ENCODE results near the gene DXO. TPM values are rescaled to one million over a fixed set of nuclear protein-coding genes. Genes with fewer than 3 reads are reported as not detected.

The DXO gene
- polyA plus RNA-seq, 3 donors from 2014 or later = 9.2 to 19.5 (median 17.2) TPM

Other genes starting within 250 kb of the DXO start
- gene MPIG6B, start 248.8 kb downstream of the DXO start, polyA plus RNA-seq = 10 to 100 TPM in 1 of 3 donors, 1 to 10 TPM in 2; 2.6 to 10.9 (median 6.3) TPM
- gene DDAH2, start 242.8 kb downstream of the DXO start, polyA plus RNA-seq = 100 to 1,000 TPM in 1 of 3 donors, 10 to 100 TPM in 2; 58.5 to 112 (median 74.9) TPM
- 1,000 to 10,000 TPM; 1,179 to 1,674 (median 1,350) TPM for gene CLIC1, start 235.6 kb downstream of the DXO start, polyA plus RNA-seq
- gene MSH5, start 232.1 kb downstream of the DXO start, polyA plus RNA-seq = 1 to 10 TPM in 2 of 3 donors, not detected in 1; 2.1 to 2.5 TPM
- not detected for gene SAPCD1, start 209.5 kb downstream of the DXO start, polyA plus RNA-seq
- 1 to 10 TPM in 1 of 3 donors, under 1 TPM in 2; 0.21 to 1.8 (median 0.93) TPM for gene VWA7, start 194.8 kb downstream of the DXO start, polyA plus RNA-seq
- gene VARS1, start 176.4 kb downstream of the DXO start, polyA plus RNA-seq = 10 to 100 TPM; 26.5 to 44.6 (median 28.8) TPM
- 10 to 100 TPM; 77.7 to 97.1 (median 94.6) TPM for gene LSM2, start 165.2 kb downstream of the DXO start, polyA plus RNA-seq
- 1 to 10 TPM in 2 of 3 donors, under 1 TPM in 1; 0.70 to 3.8 (median 2.4) TPM for gene HSPA1L, start 156.9 kb downstream of the DXO start, polyA plus RNA-seq
- 10 to 100 TPM in 2 of 3 donors, 1 to 10 TPM in 1; 9.7 to 81.3 (median 22.5) TPM for gene HSPA1A, start 156.6 kb downstream of the DXO start, polyA plus RNA-seq
- gene HSPA1B, start 144.4 kb downstream of the DXO start, polyA plus RNA-seq = 1 to 10 TPM; 1.5 to 3.2 (median 1.9) TPM
- gene NEU1, start 109.3 kb downstream of the DXO start, polyA plus RNA-seq = 10 to 100 TPM; 37.5 to 44.9 (median 40.5) TPM
- not detected for gene SLC44A4, start 93.1 kb downstream of the DXO start, polyA plus RNA-seq
- 10 to 100 TPM; 18.8 to 52.1 (median 21.5) TPM for gene EHMT2, start 74.4 kb downstream of the DXO start, polyA plus RNA-seq
- not detected for gene ZBTB12, start 70.1 kb downstream of the DXO start, polyA plus RNA-seq
- under 1 TPM in 1 of 3 donors, not detected in 2; 0.74 TPM for gene C2, start 44.4 kb downstream of the DXO start, polyA plus RNA-seq
- gene CFB, start 26.0 kb downstream of the DXO start, polyA plus RNA-seq = under 1 TPM in 1 of 3 donors, not detected in 2; 0.27 TPM
- gene NELFE, start 13.2 kb downstream of the DXO start, polyA plus RNA-seq = 10 to 100 TPM; 73.3 to 84.6 (median 76.9) TPM
- gene SKIC2, start 13.0 kb downstream of the DXO start, polyA plus RNA-seq = 10 to 100 TPM; 14.1 to 20.6 (median 19.3) TPM
- not detected for gene C4A, start 9.9 kb upstream of the DXO start, polyA plus RNA-seq
- under 1 TPM in 1 of 3 donors, not detected in 2; 0.67 TPM for gene C4B, start 42.7 kb upstream of the DXO start, polyA plus RNA-seq
- under 1 TPM in 1 of 3 donors, not detected in 2; 0.10 TPM for gene CYP21A2, start 66.3 kb upstream of the DXO start, polyA plus RNA-seq
- gene TNXB, start 137.2 kb upstream of the DXO start, polyA plus RNA-seq = not detected
- gene ATF6B, start 156.1 kb upstream of the DXO start, polyA plus RNA-seq = 10 to 100 TPM; 19.1 to 39.6 (median 20.7) TPM
- 1 to 10 TPM; 2.9 to 3.5 (median 3.2) TPM for gene FKBPL, start 158.2 kb upstream of the DXO start, polyA plus RNA-seq
- gene PRRT1, start 179.8 kb upstream of the DXO start, polyA plus RNA-seq = not detected
- gene PPT2, start 182.0 kb upstream of the DXO start, polyA plus RNA-seq = 10 to 100 TPM; 13.1 to 17.0 (median 16.0) TPM
- gene EGFL8, start 192.5 kb upstream of the DXO start, polyA plus RNA-seq = not detected
- 10 to 100 TPM; 14.9 to 24.3 (median 17.2) TPM for gene AGPAT1, start 203.9 kb upstream of the DXO start, polyA plus RNA-seq
- 100 to 1,000 TPM; 126 to 190 (median 165) TPM for gene RNF5, start 206.3 kb upstream of the DXO start, polyA plus RNA-seq
- under 1 TPM in 2 of 3 donors, not detected in 1; 0.25 to 0.57 TPM for gene AGER, start 212.1 kb upstream of the DXO start, polyA plus RNA-seq
- gene PBX2, start 218.1 kb upstream of the DXO start, polyA plus RNA-seq = 1 to 10 TPM in 2 of 3 donors, under 1 TPM in 1; 0.31 to 2.4 (median 1.6) TPM
- 100 to 1,000 TPM in 1 of 3 donors, 10 to 100 TPM in 2; 82.2 to 123 (median 84.5) TPM for gene GPSM3, start 220.5 kb upstream of the DXO start, polyA plus RNA-seq

All from immature natural killer cell (primary cell).